HG02884 (cell line): ENCODE data around the gene C1orf53.
"Not testable (repeated sequence)": the region's sequence is repeated elsewhere in the genome, so short reads cannot be mapped to it uniquely, and the experiment has no call there.

Experiments used
- ATAC-seq: cut with Tn5 transposase; IDR thresholded peaks from one replicate; pipeline ENCODE4 v1.9.1; 2021; ENCODE audit warnings: mild to moderate bottlenecking, moderate library complexity; ENCODE audit not compliant: unreplicated experiment

C1orf53 gene

DNA sequence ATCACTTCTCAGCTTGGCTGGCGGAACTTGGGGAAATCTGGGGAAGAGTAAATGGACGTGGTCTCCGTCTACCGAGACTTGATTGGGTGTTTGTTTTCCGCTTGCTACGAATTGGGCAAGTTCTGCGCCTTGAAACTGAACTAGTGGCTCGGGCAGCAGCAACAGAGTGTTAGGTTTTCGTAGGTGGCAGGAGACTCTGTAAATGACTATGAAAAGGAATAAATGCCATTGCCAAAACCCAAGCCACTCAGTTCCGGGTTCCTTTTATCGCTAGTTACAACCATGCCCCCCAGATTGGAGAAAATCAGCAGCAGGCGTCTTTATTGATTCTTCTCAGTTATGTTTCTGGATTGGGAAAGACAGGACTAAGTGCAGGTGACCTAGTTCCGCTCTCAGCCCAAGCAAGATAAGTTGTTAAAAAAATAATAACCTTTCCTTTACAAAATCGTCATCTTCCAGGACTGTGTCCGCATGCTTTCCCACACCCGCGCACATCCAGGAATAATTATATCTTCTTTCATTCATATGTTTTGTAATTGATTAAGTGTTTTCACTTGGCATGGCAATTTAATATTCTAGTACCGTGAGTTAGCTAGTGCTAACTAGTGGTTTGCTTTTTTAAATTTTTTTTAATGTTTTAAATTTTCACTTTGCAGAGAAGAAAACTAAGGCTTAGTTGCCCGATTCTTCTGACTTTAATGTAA lies 18.1 kb downstream of the C1orf53 start:
- no peak for ATAC-seq

- no peak for ATAC-seq
Measured at GRCh38 chr1:197921235-197922069, 19.0 kb downstream of the C1orf53 start.

DNA sequence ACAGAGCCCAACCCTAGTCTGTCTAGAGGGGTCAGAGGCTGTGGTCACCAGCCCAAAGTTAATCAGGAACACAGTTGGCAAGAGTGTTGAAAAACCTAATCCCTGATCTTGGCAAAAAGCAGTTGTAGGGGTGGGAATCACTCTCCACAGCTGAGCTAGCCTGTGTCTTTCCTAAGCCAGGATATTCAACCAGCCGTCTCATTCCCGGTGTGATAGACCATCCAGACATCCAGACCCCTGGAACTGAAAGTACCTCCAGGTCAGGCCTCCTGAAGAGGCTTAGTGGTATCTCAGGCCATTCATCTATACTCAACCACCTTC lies 19.6 kb downstream of the C1orf53 start:
- no peak for ATAC-seq

- no peak for ATAC-seq
Measured at GRCh38 chr1:197923038-197923437, 20.6 kb downstream of the C1orf53 start.

DNA sequence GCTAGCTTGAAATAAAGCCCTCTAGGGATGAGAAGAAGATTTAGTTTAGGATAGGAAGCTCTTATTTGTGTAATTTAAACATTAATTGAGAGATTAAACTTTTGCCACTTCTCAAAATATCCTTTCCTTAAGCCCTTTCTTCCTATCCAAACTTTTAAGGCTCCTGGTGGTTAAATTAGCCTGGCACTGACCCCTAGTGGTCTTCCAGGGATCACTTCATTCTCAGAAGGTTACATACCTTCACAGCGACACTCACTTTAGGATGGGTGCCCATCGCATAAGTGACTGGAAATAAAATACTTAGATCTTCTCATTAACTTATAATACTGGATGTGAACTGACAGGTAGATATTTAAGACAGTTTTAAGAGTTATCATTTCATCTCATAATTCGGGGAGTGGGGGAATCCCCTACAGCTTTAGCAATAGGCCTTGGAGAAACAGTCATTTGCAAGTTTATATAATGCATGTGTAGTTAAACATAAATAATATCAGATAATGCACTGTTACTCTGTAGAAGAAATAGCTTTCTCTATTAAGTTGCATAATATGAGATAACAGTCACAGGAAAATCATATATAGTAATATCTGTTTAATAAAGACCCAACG lies 22.2 kb downstream of the C1orf53 start:
- peak; percentile 70 for ATAC-seq

- no peak for ATAC-seq
Measured at GRCh38 chr1:197927908-197928665, 25.7 kb downstream of the C1orf53 start.

- peak; percentile 62 for ATAC-seq
Measured at GRCh38 chr1:197928849-197929336, 26.5 kb downstream of the C1orf53 start.

- ATAC-seq: no peak
Measured at GRCh38 chr1:197933016-197933415, 30.6 kb downstream of the C1orf53 start.

- ATAC-seq: no peak
Measured at GRCh38 chr1:197933647-197934046, 31.2 kb downstream of the C1orf53 start.

DNA sequence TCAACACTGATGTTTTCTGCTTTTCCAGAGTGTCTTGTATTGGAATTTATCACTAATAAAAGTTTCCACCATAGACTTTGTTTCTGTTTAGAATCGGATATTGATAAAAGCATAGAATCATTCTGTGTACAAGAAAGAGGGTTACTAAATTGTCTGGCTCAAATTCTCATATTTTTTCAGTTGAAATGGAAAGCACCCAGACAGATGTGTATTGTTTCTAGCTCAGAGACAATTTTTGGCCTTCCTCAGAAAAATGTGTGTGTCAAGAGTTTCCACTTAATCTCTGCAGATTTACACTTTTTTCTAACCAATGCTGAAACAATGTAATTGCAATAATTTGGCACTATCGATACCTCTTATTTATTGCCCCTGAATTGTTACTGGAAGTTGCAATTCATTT lies 35.0 kb downstream of the C1orf53 start:
- ATAC-seq: no peak

DNA sequence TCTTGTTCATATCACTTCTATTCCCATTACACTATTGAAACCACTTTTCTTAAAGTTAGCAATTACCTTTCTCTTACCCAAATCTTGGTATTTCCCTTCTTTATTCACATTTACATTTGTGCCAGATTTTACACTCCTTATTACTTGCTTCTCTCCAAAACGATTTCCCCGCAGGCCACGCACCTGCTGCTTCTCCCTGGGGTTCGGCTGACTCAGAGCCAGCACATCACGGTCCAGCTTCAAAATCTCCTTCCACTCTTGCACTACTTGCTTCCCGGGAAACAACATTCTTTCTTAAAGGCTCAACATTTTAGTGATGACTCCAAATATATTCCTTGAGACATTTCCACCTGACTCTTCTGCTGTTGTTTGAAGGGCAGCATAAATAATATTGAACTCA lies 35.5 kb downstream of the C1orf53 start:
- no peak for ATAC-seq

GRCh38 chr1:197939159-197939980 lies 36.9 kb downstream of the C1orf53 start:
- ATAC-seq: not testable (repeated sequence)

DNA sequence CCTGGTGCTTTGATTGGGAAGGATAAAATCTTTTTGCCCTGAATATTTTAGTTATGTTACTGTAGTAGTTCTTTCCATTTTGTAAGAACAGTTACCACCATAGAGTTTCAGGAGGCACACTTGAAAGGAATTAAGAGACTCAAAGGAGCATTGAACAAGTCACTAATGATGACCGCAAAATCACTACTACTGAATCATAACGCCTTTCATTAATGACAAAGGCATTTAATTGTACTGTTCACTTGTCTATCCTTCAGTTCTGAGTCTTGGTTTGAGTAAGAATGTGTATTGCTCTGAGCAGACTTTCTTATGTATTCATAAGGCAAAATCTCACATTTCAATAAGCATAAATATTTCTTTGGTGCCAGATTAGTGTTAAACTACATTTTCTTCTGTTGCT lies 39.6 kb downstream of the C1orf53 start:
- ATAC-seq: no peak

DNA sequence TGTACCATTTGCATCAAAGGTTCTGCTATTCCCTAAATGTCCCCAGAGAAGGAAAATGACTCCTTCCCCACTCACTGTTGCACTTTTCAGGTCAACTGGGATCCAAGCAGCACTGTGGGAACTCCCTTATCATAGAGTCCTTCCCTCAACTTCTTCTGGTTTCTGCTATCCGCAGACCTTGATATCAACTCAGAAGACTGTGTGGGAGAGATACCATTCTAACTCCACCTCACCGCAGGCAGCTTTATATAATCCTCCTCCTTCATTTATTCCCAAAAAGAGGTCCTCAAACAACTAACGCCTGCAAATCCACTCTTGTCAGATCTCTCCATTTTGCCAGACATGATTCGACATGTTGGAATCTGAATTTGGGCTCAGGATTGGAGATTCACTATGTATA lies 42.1 kb downstream of the C1orf53 start:
- ATAC-seq: no peak

- ATAC-seq: no peak
Measured at GRCh38 chr1:197948926-197949899, 46.8 kb downstream of the C1orf53 start.

DNA sequence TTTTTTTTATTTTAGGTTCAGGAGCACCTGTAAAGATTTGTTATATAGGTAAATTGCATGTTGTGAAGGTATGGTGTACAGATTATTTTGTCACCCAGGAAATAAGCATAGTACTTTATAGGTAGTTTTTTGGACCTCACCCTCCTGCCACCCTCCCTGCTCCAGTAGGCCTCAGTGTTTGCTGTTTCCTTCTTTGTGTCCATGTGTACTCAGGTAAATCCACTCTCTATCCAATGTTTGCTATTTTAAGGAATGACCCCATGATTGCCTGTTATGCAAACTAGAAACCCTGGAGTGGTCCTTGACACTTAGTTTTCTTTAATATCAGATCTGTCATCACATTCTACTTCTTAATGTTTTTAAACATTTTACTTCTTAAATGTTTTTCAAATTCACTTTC lies 48.7 kb downstream of the C1orf53 start:
- ATAC-seq: no peak

DNA sequence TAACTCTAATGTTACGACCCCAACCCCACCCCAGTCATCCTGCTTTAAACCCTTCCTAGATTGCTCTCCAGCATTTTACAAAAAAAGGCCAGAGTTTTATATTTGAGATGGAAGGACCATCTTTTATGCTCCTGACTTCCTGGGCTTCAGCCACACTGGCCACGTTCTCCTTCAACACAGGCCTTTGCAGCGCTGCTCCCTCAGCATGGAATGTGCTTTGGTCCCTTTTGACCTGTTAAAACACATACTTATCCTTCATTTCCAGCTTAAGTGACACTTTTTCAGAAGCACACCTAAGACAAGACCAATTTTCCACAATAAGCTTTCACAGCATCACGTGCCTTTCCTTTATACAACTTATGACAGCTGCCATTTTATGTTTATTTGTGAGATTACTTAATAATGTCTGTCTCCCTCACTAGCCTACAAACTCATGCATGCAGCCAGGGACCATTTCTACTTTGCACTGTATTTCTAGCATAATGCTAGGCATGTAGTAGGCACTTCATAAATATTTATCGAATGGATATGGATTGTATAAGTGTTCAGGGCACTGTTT lies 49.3 kb downstream of the C1orf53 start:
- no peak for ATAC-seq

- not testable (repeated sequence) for ATAC-seq
Measured at GRCh38 chr1:197953472-197953871, 51.0 kb downstream of the C1orf53 start.
